HUES6 (cell line): Measurements from ENCODE around the gene RELL1.
A peak's percentile ranks its signal among the peaks of the same experiment; 100 is the strongest.

ENCODE experiments used
- H3K27ac ChIP-seq: 2 replicates; pipeline ENCODE4 v1.7.0; 2013; ENCODE audit warnings: low read depth, mild to moderate bottlenecking, low read length, inconsistent platforms
- H3K27me3 ChIP-seq: 2 replicates; pipeline ENCODE4 v1.6.1; 2013; ENCODE audit warnings: low read length; ENCODE audit not compliant: control insufficient read depth, insufficient read depth
- H3K36me3 ChIP-seq: 2 replicates; pipeline ENCODE4 v1.6.1; 2013; ENCODE audit warnings: low read length; ENCODE audit not compliant: control insufficient read depth, insufficient read depth
- H3K4me1 ChIP-seq: 2 replicates; pipeline ENCODE4 v1.6.1; 2013; ENCODE audit warnings: low read length; ENCODE audit not compliant: control insufficient read depth, insufficient read depth
- H3K4me3 ChIP-seq: 2 replicates; pipeline ENCODE4 v1.5.1; 2013; ENCODE audit warnings: low read depth, low read length
- H3K9ac ChIP-seq: one replicate; pipeline ENCODE4 v1.6.1; 2013; ENCODE audit warnings: mild to moderate bottlenecking, low read length
- H3K9me3 ChIP-seq: 2 replicates; pipeline ENCODE4 v1.6.1; 2013; ENCODE audit warnings: low read depth, low read length; ENCODE audit not compliant: control insufficient read depth, insufficient read depth

RELL1 gene

DNA sequence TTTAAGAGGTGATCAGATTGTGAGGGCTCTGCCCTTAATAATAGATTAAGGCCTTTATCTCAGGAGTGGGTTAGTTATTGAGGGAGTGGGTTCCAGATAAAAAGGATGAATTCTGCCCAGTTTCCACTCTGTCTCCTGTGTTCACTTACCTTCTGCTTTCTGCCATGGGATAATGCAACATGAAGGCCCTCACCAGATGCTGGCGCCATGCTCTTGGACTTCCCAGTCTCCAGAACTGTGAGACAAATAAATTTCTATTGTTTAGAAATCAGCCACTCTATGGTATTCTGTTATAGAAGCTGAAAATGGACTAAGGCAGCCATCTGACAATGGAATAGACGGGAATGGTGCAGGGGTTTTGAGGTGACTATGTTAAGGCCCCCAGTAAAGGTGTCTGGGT is 6.9 kb upstream of the RELL1 start:
- no peaks in the 10 kb centered on the region for H3K27me3 ChIP-seq
- H3K4me3 ChIP-seq: no peak overlapping the region
- no peak overlapping the region for H3K9ac ChIP-seq
- H3K9me3 ChIP-seq: peaks cover 7% of the 10 kb centered on the region; the same call in 1 of the 2 replicates
- peaks cover 12% of the 10 kb centered on the region for H3K4me1 ChIP-seq
- no peak overlapping the region for H3K27ac ChIP-seq
- no peaks in the 10 kb centered on the region for H3K36me3 ChIP-seq

DNA sequence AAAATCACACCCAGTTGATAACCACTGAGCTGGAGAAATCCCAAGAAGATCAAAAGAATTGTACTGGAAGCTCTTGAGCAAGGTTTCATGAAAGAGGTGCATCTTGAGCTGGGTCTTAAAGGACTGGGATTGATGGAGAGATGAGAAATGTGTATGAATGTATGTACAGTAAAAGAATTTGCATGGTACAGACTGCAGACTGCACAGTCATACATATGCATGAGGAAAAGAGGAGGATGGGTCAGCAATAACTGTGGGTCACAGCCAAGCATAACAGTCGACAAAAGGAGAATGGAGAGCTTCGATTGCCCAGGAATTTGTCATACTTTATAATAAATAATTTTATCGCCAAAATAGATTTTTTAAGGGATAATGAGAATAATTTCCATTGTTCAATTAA is 4.8 kb upstream of the RELL1 start:
- Histone ChIP-seq H3K9ac (no peak overlapping the region), H3K4me3 (no peak overlapping the region), H3K36me3 (no peaks in the 10 kb centered on the region), H3K27ac (no peak overlapping the region), H3K9me3 (peaks cover 7% of the 10 kb centered on the region; the same call in 1 of the 2 replicates), H3K4me1 (peaks cover 17% of the 10 kb centered on the region), H3K27me3 (peaks cover 6% of the 10 kb centered on the region; the same call in 1 of the 2 replicates)

DNA sequence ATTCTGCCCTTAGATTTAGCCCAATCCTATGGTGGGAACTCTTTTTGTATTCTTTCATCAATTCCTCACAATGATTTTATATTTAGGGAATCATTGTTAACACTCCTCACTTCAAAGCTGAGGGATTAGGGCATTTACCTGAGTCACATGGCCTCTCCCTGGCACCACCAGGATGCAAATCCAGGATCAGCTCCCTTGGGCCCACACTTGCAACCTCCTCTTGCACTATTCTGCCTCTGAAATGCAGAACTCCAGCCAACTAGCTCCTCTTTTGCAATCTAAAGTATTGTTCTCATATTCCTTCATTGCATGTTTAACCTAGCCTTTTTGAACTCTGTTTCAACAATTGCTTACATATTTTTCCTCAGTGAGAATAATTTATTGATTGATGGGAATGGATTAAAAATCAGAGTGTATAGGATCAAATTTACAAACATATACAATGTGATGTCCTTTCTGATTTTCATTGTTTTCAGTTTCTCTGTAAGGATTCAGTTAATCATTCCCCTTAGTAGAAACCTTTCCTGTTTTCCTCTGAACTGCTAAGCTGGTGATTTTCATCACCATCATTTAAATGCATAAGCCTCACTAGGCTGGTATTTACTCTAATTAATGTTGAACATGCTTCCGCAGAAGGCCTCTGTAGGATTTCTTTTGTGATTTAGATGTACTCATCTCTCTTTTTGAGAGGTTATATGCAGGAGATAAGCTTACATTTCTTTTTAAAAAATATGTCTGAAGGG is 3.3 kb upstream of the RELL1 start:
- Histone ChIP-seq H3K27me3 (peaks cover 14% of the 10 kb centered on the region), H3K4me1 (peaks cover 24% of the 10 kb centered on the region), H3K36me3 (no peaks in the 10 kb centered on the region), H3K27ac (no peak overlapping the region), H3K9me3 (peaks cover 7% of the 10 kb centered on the region; the same call in 1 of the 2 replicates), H3K9ac (no peak overlapping the region), H3K4me3 (no peak overlapping the region)

DNA sequence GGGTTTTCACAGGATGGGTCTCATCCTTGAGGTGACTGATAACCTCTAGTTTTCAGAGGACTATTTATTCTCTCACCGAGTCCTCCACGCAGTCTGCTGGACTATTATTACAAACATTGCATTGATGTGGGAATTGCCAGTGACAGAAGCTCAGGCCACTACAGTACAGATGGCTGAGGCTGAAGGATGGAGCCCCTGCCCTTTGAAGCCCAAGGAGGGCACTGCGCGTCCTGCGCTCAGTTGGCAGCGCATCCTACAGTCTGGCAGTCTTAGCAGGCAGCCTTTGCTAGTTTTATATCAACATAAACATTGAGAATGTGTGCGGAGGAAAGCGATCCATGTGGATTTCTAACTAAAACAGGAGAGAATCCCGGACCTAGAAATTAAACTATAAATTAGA is 1.5 kb upstream of the RELL1 start:
- Histone ChIP-seq H3K27ac (no peak overlapping the region), H3K4me1 (peaks cover 24% of the 10 kb centered on the region), H3K27me3 (peaks cover 14% of the 10 kb centered on the region), H3K4me3 (peak overlapping the region; percentile 62; the same call in 1 of the 2 replicates), H3K36me3 (no peaks in the 10 kb centered on the region), H3K9me3 (peaks cover 2% of the 10 kb centered on the region; the same call in 1 of the 2 replicates), H3K9ac (no peak overlapping the region)

DNA sequence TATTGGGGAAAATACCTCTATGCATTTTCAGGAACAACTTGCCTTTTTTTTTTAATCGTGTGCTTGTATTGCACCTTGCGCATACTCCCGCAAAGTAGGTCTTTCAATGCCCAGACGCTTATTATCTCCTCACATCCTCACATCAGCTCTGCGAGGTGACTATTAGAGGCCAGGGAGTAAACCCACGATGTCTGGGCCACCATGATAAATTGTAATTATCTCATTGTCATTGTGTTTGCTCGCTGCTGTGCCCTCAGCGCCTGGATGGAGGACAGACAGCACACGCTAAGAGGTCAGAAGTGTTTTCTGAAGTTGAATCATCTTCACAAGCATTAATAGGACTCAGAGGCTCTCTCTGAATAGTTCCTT is 1.0 kb upstream of the RELL1 start:
- no peak overlapping the region for H3K27ac ChIP-seq
- H3K9me3 ChIP-seq: no peaks in the 10 kb centered on the region
- no peaks in the 10 kb centered on the region for H3K36me3 ChIP-seq
- H3K27me3 ChIP-seq: peaks cover 14% of the 10 kb centered on the region
- H3K9ac ChIP-seq: no peak overlapping the region
- H3K4me1 ChIP-seq: peaks cover 24% of the 10 kb centered on the region
- H3K4me3 ChIP-seq: peak overlapping the region; percentile 62

DNA sequence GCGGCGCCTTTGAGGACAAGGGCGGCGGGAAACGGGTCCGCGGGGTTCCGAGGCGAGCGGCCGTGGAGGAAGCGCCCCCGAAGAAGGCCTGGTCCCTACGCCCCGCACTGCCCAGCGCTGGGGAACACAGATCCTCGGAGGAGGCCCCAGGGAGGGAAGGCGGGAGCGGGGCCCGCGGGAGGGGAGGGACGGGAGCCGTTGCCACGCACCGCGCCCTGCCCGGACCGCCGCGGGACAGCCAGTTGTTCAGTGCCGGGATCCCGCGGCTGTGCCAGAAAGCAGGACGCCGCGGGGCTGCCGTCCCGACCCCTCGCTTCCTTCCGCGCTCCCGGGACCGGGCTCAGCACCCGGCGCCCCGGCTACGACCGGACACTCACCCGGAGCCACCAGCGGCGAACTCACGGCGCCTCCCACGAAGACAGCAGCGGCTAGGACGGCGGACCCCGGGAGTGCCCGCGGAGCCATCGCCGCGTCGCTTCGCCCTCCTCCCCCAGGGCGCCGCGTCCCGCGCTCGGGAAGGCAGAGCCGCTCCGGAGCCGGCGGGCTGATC is 278 bp downstream of the RELL1 start:
- peak overlapping the region; percentile 90 for H3K4me3 ChIP-seq
- no peaks in the 10 kb centered on the region for H3K36me3 ChIP-seq
- H3K27me3 ChIP-seq: peaks cover 14% of the 10 kb centered on the region
- H3K9ac ChIP-seq: peak overlapping the region; percentile 89
- H3K27ac ChIP-seq: peak overlapping the region; percentile 53; the same call in 1 of the 2 replicates
- H3K4me1 ChIP-seq: peaks cover 24% of the 10 kb centered on the region
- H3K9me3 ChIP-seq: no peaks in the 10 kb centered on the region

DNA sequence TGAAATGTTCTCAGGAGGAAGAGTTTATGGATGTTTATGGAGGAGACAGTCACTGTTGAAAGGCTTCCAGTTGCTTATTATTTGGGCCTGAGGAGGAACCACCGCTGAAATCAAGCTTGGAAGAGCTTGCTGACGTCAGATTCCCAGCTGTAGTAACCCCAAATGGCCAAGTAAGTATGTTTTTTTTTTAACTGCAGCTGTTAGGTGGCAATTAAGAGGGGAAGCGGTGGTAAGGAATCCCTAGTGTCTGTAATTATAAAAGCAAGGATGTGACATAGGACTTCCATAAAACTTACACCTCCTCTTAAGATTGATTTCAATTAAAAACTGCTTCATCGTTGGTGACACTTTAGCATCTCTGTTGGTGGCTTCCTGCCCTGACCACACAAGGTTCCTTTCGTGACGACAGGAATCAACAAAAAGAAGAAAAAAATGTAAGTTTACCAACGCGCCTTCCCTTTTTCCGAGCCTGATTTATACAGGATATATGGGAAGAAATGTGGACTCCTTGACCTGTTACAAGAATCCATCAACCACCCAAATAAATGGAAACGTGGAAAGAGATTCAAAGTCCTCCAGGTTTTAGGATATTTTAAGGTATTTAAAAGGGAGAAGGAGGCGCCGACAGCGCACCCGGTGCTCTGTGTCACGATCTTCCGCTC is 884 bp downstream of the RELL1 start:
- H3K4me3 ChIP-seq: peak overlapping the region; percentile 90
- H3K27ac ChIP-seq: peak overlapping the region; percentile 53; the same call in 1 of the 2 replicates
- H3K9ac ChIP-seq: peak overlapping the region; percentile 89
- peaks cover 2% of the 10 kb centered on the region; the same call in 1 of the 2 replicates for H3K9me3 ChIP-seq
- peaks cover 14% of the 10 kb centered on the region for H3K27me3 ChIP-seq
- peaks cover 24% of the 10 kb centered on the region for H3K4me1 ChIP-seq
- H3K36me3 ChIP-seq: no peaks in the 10 kb centered on the region

DNA sequence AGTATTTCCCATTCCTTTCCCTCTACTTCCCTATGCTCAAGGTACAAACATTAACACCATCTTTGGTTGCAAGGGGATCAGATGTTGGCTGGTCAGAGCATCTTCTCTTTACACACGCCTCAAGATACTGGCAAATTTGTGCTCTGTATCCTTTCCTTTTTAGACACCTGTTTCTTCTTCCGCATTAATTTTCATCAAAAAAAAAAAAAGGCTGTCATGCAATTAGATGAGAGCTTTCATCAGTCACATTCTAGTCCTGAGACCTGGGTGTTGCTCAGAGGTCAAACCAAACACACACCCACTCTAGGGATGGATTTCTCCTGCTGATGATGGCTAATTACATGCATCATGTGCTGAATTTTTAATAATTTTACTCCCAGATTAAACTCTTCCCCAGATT is 2.0 kb downstream of the RELL1 start:
- Histone ChIP-seq H3K9me3 (peaks cover 3% of the 10 kb centered on the region; the same call in 1 of the 2 replicates), H3K9ac (no peak overlapping the region), H3K4me3 (no peak overlapping the region), H3K36me3 (no peaks in the 10 kb centered on the region; the same call in 1 of the 2 replicates), H3K4me1 (peaks cover 17% of the 10 kb centered on the region), H3K27ac (no peak overlapping the region), H3K27me3 (peaks cover 14% of the 10 kb centered on the region)

DNA sequence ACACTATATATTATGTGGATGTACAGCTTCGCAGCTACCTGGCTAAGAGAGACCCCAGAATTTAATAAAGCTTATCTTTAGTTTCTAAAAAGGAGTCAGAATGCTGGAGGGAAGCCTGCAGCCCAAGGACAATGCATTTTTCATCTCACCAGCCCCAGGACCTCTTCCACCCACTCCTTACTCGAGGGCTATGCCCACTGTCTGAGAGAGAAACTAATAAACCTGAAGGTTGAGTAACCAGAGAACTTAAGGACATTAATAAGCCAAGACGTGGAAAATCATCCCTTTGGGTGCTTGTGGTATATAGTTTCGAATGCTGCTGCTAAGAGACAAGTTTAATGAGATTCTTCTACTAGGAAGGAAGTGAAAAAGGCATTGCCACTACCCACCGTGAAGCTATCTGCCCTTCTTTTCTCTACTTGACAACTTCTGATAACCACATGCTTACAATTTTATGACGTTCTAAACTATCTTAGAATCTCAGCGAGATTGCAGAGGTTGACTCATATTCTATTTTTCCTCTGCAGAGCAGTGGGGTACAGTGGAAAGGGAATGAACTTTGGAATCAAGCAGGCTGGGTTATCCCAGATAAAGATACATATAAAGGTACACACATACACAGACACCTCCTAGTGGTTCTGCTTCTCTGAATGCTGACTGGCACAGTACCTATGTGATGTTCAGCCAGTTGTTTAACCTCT is 3.3 kb downstream of the RELL1 start:
- no peak overlapping the region for H3K9ac ChIP-seq

DNA sequence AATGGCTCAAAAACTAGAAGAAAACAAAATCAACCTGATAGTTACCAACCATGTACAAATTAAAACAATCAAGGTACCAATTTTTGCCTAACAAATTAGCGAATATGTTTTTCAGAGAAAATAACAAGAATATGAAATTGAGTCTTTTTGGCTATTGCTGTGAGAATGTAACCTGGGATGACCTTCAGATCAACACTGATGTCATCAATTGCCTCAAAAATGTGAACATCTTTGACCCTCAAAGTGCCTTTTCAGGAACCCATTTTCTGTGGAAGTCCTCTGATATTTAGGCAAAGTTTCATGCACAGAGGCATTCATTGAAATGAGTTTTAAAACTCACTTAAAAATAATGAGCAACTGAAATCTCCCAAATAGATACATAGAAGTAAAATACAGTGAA is 6.1 kb downstream of the RELL1 start:
- Histone ChIP-seq H3K36me3 (no peaks in the 10 kb centered on the region; the same call in 1 of the 2 replicates), H3K4me1 (peaks cover 4% of the 10 kb centered on the region), H3K9ac (no peak overlapping the region), H3K9me3 (peaks cover 3% of the 10 kb centered on the region; the same call in 1 of the 2 replicates), H3K27ac (no peak overlapping the region), H3K4me3 (no peak overlapping the region), H3K27me3 (peaks cover 3% of the 10 kb centered on the region; the same call in 1 of the 2 replicates)

More for the DNA sequence above, 3.3 kb downstream of the RELL1 start:
- Histone ChIP-seq H3K9me3 (peaks cover 3% of the 10 kb centered on the region; the same call in 1 of the 2 replicates), H3K36me3 (no peaks in the 10 kb centered on the region; the same call in 1 of the 2 replicates), H3K27me3 (peaks cover 14% of the 10 kb centered on the region), H3K4me1 (peaks cover 17% of the 10 kb centered on the region), H3K27ac (no peak overlapping the region), H3K4me3 (no peak overlapping the region)
